NCI-H69 (cell line): Measurements from ENCODE around the gene IDH3G.

Source experiments
- DNase-seq: peaks from one replicate; lab custom pipeline; 2025; lab: John Stamatoyannopoulos, UW

The IDH3G gene

GRCh38 chrX:153773741-153774575 is 20.2 kb downstream of the IDH3G start:
- DNase-seq: no peak

DNA sequence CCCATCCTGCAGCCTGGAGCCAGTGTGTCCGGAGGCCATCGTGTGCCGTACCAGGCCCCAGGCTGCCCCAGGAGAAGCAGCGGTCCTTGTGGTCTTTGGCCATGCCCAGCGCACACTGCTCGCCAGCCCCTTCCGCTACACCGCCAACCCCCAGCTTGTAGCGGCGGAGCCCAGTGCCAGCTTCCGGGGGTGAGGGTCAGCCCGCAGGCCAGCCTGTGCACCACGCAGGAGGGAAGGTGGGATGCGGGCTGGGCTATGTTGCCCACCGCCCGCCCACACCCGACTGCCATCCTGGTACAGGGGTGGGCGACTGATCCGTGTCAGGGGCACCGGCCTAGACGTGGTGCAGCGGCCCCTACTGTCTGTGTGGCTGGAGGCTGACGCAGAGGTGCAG is 21.0 kb downstream of the IDH3G start:
- no peak for DNase-seq

- DNase-seq: no peak
Observed at GRCh38 chrX:153772316-153773217, 21.6 kb downstream of the IDH3G start.

- DNase-seq: no peak
Observed at GRCh38 chrX:153771415-153772315, 22.5 kb downstream of the IDH3G start.

DNA sequence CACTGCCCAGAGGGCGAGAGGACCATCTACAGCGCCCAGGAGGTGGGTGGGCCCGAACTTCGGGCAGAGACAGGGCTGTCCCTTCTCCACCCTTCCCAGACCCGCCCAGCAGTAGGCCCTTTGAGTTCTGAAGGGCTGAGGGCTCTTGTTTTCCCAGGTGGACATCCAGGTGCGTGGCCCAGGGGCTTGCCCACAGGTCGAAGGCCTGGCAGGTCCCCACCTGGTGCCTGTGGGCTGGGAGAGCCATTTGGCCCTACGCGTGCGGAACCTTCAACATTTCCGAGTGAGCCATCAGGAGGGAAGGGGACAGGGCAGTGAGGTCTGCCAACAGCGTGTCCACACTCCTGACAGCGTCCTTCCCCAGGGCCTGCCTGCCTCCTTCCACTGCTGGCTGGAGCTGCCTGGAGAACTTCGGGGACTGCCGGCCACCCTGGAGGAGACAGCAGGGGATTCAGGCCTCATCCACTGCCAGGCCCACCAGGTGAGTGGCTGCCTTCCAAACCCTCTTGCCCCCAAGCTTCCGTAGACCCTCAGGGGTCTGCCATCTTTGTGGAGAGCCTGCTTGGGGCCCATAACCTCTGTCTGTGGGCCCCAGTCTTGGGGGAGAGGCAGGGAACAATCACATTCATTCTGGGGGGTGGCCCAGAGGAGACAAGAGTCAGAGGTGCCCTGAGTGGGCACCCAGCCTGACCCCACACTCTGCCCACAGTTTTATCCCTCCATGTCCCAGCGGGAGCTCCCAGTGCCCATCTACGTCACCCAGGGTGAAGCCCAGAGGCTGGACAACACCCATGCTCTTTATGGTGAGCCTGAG is 23.4 kb downstream of the IDH3G start:
- no peak for DNase-seq

DNA sequence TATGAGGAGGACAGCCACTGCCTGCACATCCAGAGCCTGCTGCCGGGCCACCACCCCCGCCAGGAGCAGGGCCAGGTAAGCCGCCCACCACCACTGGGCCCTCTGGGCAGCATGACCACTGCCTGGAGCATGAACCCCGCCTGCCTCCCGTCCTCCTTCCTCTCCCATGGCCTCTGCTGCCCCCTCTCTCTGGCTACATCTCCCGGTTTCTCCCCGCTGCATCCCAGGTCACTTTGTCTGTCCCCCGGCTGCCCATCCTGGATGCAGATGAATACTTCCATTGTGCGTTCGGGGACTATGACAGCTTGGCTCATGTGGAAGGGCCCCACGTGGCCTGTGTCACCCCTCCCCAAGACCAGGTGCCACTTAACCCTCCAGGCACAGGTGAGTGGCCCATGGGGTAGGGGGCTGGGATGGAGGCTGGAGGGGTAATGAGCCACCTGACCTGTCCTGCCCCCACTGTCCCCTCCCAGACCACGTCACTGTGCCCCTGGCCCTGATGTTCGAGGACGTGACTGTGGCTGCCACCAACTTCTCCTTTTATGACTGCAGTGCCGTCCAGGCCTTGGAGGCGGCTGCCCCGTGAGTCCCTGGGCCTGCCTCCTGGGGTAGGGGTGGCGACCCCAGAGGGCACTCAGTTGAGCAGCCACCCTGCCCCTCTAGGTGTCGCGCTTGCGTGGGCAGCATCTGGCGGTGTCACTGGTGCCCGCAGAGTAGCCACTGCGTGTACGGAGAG is 24.1 kb downstream of the IDH3G start:
- no peak for DNase-seq

GRCh38 chrX:153769158-153769864 is 24.9 kb downstream of the IDH3G start:
- no peak for DNase-seq

GRCh38 chrX:153768311-153769157 is 25.6 kb downstream of the IDH3G start:
- no peak for DNase-seq

DNA sequence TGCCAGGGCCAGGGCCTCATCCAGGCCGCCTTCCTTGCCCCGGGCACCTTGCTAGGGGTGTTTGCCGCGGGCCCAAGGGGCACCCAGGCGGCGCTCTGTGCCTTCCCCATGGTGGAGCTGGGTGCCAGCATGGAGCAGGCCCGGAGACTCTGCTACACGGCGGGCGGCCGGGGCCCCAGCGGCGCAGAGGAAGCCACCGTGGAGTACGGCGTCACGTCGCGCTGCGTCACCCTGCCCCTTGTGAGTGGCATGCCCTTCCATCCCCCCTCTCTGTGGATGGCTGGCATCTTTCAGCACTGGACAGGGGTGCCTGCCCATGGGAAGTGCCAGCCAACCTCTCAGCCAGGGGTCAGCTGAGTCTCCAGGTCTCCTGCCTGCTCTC is 26.5 kb downstream of the IDH3G start:
- no peak for DNase-seq

- DNase-seq: no peak
Observed at GRCh38 chrX:153766871-153767673, 27.1 kb downstream of the IDH3G start.

- DNase-seq: peak; percentile 24
Observed at GRCh38 chrX:153766098-153766817, 27.9 kb downstream of the IDH3G start.

GRCh38 chrX:153765138-153766079 is 28.8 kb downstream of the IDH3G start:
- no peak for DNase-seq

DNA sequence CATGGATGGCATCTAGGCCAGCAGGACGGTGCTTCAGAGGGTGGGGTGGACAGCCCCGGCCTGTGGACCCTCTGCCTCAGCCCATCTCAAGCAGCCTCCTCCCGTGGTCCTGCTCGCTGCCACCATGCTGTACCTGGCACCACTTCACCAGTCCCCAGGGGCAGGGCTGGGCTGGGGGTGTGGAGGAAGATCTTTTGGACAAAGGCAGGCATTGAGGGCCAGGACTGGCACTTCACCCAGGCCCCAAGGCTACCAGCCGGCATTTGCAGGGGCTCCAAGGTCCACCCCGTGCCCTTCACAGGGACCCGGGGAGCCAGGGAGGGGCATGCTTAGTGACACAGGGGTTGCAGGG is 29.4 kb downstream of the IDH3G start:
- DNase-seq: no peak

DNA sequence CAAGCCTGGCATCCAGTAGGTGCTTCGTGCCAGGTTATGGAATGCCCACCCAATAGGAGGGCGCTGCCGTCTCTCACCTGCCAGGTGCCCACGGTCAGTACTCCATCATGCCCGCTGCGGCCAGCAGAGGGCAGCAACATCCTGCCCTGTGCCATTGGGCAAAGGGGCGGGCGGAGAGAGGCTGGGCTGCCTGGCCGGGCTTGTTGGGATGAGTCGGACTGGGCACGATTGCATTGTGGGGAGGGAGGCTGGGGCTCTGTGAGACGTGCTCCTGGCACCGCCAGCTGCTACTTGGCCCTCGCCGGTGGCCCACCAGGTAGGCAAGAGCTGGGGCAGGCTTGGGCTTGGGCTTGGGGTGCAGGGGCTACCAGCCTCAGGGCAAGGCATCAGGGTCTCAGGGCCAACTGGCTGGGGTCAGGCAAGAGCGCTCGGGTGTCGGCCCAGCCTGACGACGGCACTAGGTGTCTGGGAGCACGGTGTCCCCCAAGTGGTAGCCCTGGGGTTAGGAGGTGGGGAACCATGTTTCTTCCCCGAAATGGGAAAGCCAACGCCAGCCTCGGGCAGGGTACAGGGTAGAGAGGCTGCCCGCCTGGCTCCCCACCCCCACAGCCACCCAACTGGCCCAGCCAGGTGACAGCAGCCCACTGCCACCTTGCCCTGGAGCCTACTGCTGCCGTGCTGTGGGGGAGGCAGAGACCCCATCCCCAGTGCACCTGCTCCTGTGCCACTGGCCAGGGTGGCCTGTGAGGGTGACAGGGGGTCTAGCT is 30.0 kb downstream of the IDH3G start, which contains the start of gene PLXNB3:
PLXNB3 (plus strand) TSS at position 261 of the 767 bp plus-strand sequence. CDS start 1,287 bp downstream, outside the sequence.
- peak; percentile 83 for DNase-seq

DNA sequence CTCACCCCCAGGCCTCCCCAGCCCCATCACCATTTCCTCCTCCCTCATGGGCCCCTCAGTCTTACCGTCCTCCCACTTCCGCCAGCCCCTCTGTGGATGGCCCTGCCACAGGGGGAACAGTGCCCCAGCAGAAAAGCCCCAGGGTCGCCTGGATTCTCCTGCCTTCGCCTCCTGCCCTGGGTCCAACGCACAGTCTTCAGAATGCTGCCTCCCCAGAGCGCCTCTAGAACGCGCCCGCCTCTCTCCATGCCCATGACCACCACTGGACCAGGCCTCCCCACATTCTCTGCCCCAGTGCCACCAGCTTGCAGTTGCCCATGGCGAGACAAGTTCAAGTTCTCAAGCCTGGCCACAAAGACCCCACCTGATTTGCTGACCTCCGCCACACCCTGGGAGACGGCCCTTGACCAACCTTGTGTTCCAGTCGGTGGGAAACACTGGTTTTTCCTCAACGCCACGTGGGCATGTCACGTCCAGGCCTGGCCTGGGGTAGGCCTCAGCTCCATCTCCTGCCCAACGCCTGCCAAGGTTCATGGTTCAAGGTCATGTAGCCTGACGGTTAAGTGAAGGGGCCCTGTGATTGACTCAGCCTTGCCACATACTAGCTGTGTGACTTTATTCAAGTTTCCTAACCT is 30.8 kb downstream of the IDH3G start:
- DNase-seq: no peak
